HCT116 (cell line): ENCODE data around the gene RFWD3. TPM values are rescaled to one million over a fixed set of nuclear protein-coding genes. Genes with fewer than 3 reads are reported as not detected.

Experiments used
- ATAC-seq: fragments of 200-7000 bp; cut with Tn5 transposase; 2 replicates; pipeline ENCODE4 v1.9.1; 2020; ENCODE audit warnings: mild to moderate bottlenecking, moderate library complexity
- BruUV-seq: library from RNA; stranded (reverse); fragments of 400-500 nt; replicated peaks from 2 replicates; lab custom pipeline; 2021; lab: Mats Ljungman, UMichigan
- CTCF ChIA-PET: fragments of 300-600 bp; sonication (Branson Sonifier 250); formaldehyde crosslinking; loops from one replicate; lab custom pipeline; 2021; ENCODE audit warnings: antibody characterized with exemption; lab: Charles Lee
- POLR2A ChIA-PET: fragments of 300-600, 350-600 bp; sonication (Branson Sonifier 250); formaldehyde crosslinking; loops from one replicate; lab custom pipeline; 2021; ENCODE audit warnings: antibody characterized with exemption; lab: Charles Lee
- RAD21 ChIA-PET, 2 experiments: fragments of 300-600 bp; sonication (Branson Sonifier 250); formaldehyde crosslinking; loops; one replicate each; lab custom pipeline; 2023; ENCODE audit warnings: low total read pairs in 2 of 2; ENCODE audit not compliant: uncharacterized antibody in 2 of 2, unreplicated experiment in 2 of 2, low non-redundant PET in 1 of 2; lab: Charles Lee
- DNase-seq: peaks from one replicate; pipeline ENCODE4 v3.0.0-alpha.2; 2010; ENCODE audit warnings: low read depth, low spot score
- H2AFZ ChIP-seq: fragments of 200-600 bp; shearing (Covaris generic), sonication (generic); 2 replicates; pipeline ENCODE4 v1.6.1; 2017; ENCODE audit warnings: low read depth, mixed run types, mixed read lengths, antibody characterized with exemption, low read length; ENCODE audit not compliant: poor library complexity, severe bottlenecking
- H3K27ac ChIP-seq: 2 replicates; pipeline ENCODE4 v1.5.1; 2012; ENCODE audit warnings: low read depth, low read length
- H3K27me3 ChIP-seq: fragments of 200-600 bp; sonication (generic); 2 replicates; pipeline ENCODE4 v1.6.1; 2016; ENCODE audit warnings: mixed run types, low read length, mixed read lengths; ENCODE audit not compliant: insufficient read depth
- H3K36me3 ChIP-seq, 2 experiments: fragments of 200-500 bp in 1 of 2; fragments of 200-600 bp in 1 of 2; sonication (Bioruptor generic) in 1 of 2; sonication (generic) in 1 of 2; 2 replicates each; pipeline versions ENCODE4 v1.5.1 to v1.6.1; 2014 to 2016; ENCODE audit warnings: low read length in 2 of 2, inconsistent platforms in 1 of 2, mixed read lengths in 1 of 2, mixed run types in 1 of 2; ENCODE audit not compliant: insufficient read depth in 2 of 2, control insufficient read depth in 1 of 2
- H3K4me1 ChIP-seq, 2 experiments: fragments of 200-600 bp in 1 of 2; sonication (generic) in 1 of 2; 2 replicates each; pipeline versions ENCODE4 v1.5.1 to v1.6.1; 2012 to 2017; ENCODE audit warnings: low read length in 2 of 2, inconsistent platforms in 1 of 2, mild to moderate bottlenecking in 1 of 2, mixed read lengths in 1 of 2, mixed run types in 1 of 2, moderate library complexity in 1 of 2; ENCODE audit not compliant: insufficient read depth in 2 of 2, control insufficient read depth in 1 of 2
- H3K4me2 ChIP-seq: fragments of 200-600 bp; sonication (generic); 2 replicates; pipeline ENCODE4 v1.6.1; 2017; ENCODE audit warnings: mixed run types, low read length, mixed read lengths
- H3K4me3 ChIP-seq, 2 experiments: fragments of 200-600 bp in 1 of 2; sonication (generic) in 1 of 2; replicated peaks in 1 of 2; 2 replicates each; pipeline ENCODE4 v1.5.1; 2011 to 2016; ENCODE audit warnings: low read length in 2 of 2, control low read depth in 1 of 2, low read depth in 1 of 2, mild to moderate bottlenecking in 1 of 2, mixed read lengths in 1 of 2, mixed run types in 1 of 2
- H3K79me2 ChIP-seq: fragments of 200-600 bp; sonication (generic); 2 replicates; pipeline ENCODE4 v1.6.1; 2017; ENCODE audit warnings: mild to moderate bottlenecking, mixed run types, low read length, moderate library complexity, mixed read lengths; ENCODE audit not compliant: insufficient read depth
- H3K9ac ChIP-seq: fragments of 200-600 bp; sonication (generic); 2 replicates; pipeline ENCODE4 v1.6.1; 2016; ENCODE audit warnings: low read length, mixed read lengths
- H3K9me2 ChIP-seq: fragments of 200-600 bp; sonication (generic), shearing (Covaris generic); 2 replicates; pipeline ENCODE4 v1.6.1; 2017; ENCODE audit warnings: mixed run types, mild to moderate bottlenecking, moderate library complexity; ENCODE audit not compliant: insufficient read depth
- H3K9me3 ChIP-seq, 2 experiments: fragments of 200-500 bp in 1 of 2; fragments of 200-600 bp in 1 of 2; sonication (Bioruptor generic) in 1 of 2; sonication (generic) in 1 of 2; 2 replicates each; pipeline ENCODE4 v1.6.1; 2014 to 2017; ENCODE audit warnings: low read length in 2 of 2, mixed read lengths in 2 of 2, inconsistent platforms in 1 of 2, low read depth in 1 of 2, mild to moderate bottlenecking in 1 of 2, mixed run types in 1 of 2, moderate library complexity in 1 of 2; ENCODE audit not compliant: control insufficient read depth in 1 of 2, insufficient read depth in 1 of 2
- H4K20me1 ChIP-seq: fragments of 200-600 bp; sonication (generic), shearing (Covaris generic); 2 replicates; pipeline ENCODE4 v1.6.1; 2017; ENCODE audit warnings: mixed run types, mild to moderate bottlenecking, moderate library complexity; ENCODE audit not compliant: insufficient read depth
- CBX3 ChIP-seq: IDR thresholded peaks from 2 replicates; pipeline ENCODE4 v1.6.1; 2012; ENCODE audit warnings: low read depth
- CEBPB ChIP-seq: IDR thresholded peaks from 2 replicates; pipeline ENCODE4 v1.6.1; 2012; ENCODE audit warnings: low read depth
- EGR1 ChIP-seq: IDR thresholded peaks from 2 replicates; pipeline ENCODE4 v1.6.1; 2012; ENCODE audit warnings: low read depth
- ELF1 ChIP-seq: IDR thresholded peaks from 2 replicates; pipeline ENCODE4 v1.6.1; 2012; ENCODE audit warnings: low read depth, borderline replicate concordance
- EZH2 ChIP-seq: fragments of 200-600 bp; sonication (generic); IDR thresholded peaks from 2 replicates; pipeline ENCODE4 v1.6.1; 2017; ENCODE audit warnings: antibody characterized with exemption, mixed run types
- EZH2phosphoT487 ChIP-seq: fragments of 200-600 bp; IDR thresholded peaks from 2 replicates; pipeline ENCODE4 v1.6.1; 2018; ENCODE audit warnings: antibody characterized with exemption, borderline replicate concordance
- FOSL1 ChIP-seq: IDR thresholded peaks from 2 replicates; pipeline ENCODE4 v1.6.1; 2012; ENCODE audit warnings: low read depth
- JUND ChIP-seq: IDR thresholded peaks from 2 replicates; pipeline ENCODE4 v1.6.1; 2012
- POLR2A ChIP-seq: IDR thresholded peaks from 2 replicates; pipeline ENCODE4 v1.7.0; 2011; ENCODE audit warnings: borderline replicate concordance; ENCODE audit not compliant: insufficient read depth, insufficient read length; ENCODE audit errors: extremely low read depth
- POLR2AphosphoS5 ChIP-seq: IDR thresholded peaks from 2 replicates; pipeline ENCODE4 v1.6.1; 2011; ENCODE audit warnings: mild to moderate bottlenecking, low read depth, low read length, moderate library complexity
- RAD21 ChIP-seq: IDR thresholded peaks from 2 replicates; pipeline ENCODE4 v1.6.1; 2012; ENCODE audit warnings: low read depth, mild to moderate bottlenecking
- SIN3A ChIP-seq: IDR thresholded peaks from 2 replicates; pipeline ENCODE4 v1.6.1; 2012; ENCODE audit warnings: low read depth
- SP1 ChIP-seq: IDR thresholded peaks from 2 replicates; pipeline ENCODE4 v1.6.1; 2012; ENCODE audit warnings: low read depth
- SRF ChIP-seq: IDR thresholded peaks from 2 replicates; pipeline ENCODE4 v1.6.1; 2012; ENCODE audit warnings: low read depth
- TCF7L2 ChIP-seq: IDR thresholded peaks from 2 replicates; pipeline ENCODE4 v1.7.0; 2011; ENCODE audit warnings: borderline replicate concordance, inconsistent platforms; ENCODE audit not compliant: insufficient read depth, insufficient read length; ENCODE audit errors: extremely low read depth
- intact Hi-C: fragments of 100-400 bp; cut with micrococcal nuclease; formaldehyde crosslinking; loops from 2 replicates; pipeline ENCODE4 v1.10.0; 2022
- total RNA-seq: library from RNA; stranded (reverse); gene quantifications from one replicate; pipeline ENCODE4 v1.2.1, GENCODE V29; 2021; ENCODE audit not compliant: unreplicated experiment
- TF ChIP-seq, protein P1 (sequence below), 3 experiments: fragments of 200-600 bp in 1 of 3; sonication (generic) in 1 of 3; IDR thresholded peaks in 2 of 3; conservative IDR thresholded peaks in 1 of 3; 2 replicates each; pipeline ENCODE4 v1.5.1; 2012 to 2017; ENCODE audit warnings: low read depth in 2 of 3, low read length in 2 of 3, antibody characterized with exemption in 1 of 3, borderline replicate concordance in 1 of 3, control low read depth in 1 of 3, mild to moderate bottlenecking in 1 of 3, mixed read lengths in 1 of 3, mixed run types in 1 of 3, moderate library complexity in 1 of 3; ENCODE audit not compliant: insufficient read depth in 1 of 3
- TF ChIP-seq, protein P2 (sequence below): IDR thresholded peaks from 2 replicates; pipeline ENCODE4 v1.6.1; 2011; ENCODE audit warnings: mild to moderate bottlenecking, low read length, moderate library complexity; ENCODE audit not compliant: insufficient replicate concordance; ENCODE audit errors: extremely low read depth
- TF ChIP-seq, protein P3 (sequence below): IDR thresholded peaks from 2 replicates; pipeline ENCODE4 v1.6.1; 2012

RFWD3 gene
- total RNA-seq, 1 experiment from 2014 or later, result 83.6 TPM

DNA sequence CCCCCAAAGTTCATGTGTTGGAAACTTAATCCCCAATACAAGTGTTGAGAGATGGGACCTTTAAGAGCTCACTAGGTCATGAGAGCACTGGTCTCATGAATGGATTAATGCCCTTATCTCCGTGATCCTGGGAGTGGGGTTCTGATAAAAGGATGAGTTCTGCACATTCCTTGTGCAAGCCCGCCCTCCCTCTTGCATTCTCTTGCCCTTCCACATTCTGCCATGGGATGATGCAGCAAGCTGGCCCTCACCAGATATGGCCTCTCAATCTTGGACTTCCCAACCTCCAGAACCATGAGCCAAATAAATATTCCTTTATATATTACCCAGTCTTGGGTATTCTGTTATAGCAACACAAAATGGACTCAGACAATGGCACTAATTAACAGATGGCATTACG, 73.8 kb downstream of the RFWD3 start:
- intact Hi-C loops, result no loop called here
- BruUV-seq, result no TSS peak
- H3K9me3 ChIP-seq, result no peaks in the 10 kb centered on the region
- no peaks in the 10 kb centered on the region for H3K9me2 ChIP-seq
- ChIA-PET CTCF (no interaction called here), RAD21 (no interaction called here), POLR2A (interaction anchor here (1.2 to 2.7 kb wide), 2 partner anchors 14 kb away, joined by 6 to 7 read pairs; partner anchors contain the start of gene GLG1)
- no peaks in the 10 kb centered on the region for H3K36me3 ChIP-seq
- no peak overlapping the region for H3K4me3 ChIP-seq
- peaks cover 93% of the 10 kb centered on the region for H3K79me2 ChIP-seq
- no peak overlapping the region for H2AFZ ChIP-seq
- H3K4me1 ChIP-seq, result peaks cover 72 to 75% of the 10 kb centered on the region in 2 experiments
- H4K20me1 ChIP-seq, result peaks cover 5% of the 10 kb centered on the region; the same call in 1 of the 2 replicates
- no peak overlapping the region for H3K4me2 ChIP-seq
- no peaks in the 10 kb centered on the region for H3K27me3 ChIP-seq
- no peak overlapping the region for H3K9ac ChIP-seq
- no peak overlapping the region for H3K27ac ChIP-seq
- TF ChIP-seq JUND (no peak), RAD21 (no peak), POLR2AphosphoS5 (no peak), SP1 (no peak), POLR2A (no peak), EZH2 (no peak), CEBPB (no peak), TCF7L2 (no peak), SRF (no peak), SIN3A (no peak), CBX3 (no peak), EGR1 (no peak), ELF1 (no peak), FOSL1 (no peak), EZH2phosphoT487 (no peak)
- TF ChIP-seq, protein P1, sequence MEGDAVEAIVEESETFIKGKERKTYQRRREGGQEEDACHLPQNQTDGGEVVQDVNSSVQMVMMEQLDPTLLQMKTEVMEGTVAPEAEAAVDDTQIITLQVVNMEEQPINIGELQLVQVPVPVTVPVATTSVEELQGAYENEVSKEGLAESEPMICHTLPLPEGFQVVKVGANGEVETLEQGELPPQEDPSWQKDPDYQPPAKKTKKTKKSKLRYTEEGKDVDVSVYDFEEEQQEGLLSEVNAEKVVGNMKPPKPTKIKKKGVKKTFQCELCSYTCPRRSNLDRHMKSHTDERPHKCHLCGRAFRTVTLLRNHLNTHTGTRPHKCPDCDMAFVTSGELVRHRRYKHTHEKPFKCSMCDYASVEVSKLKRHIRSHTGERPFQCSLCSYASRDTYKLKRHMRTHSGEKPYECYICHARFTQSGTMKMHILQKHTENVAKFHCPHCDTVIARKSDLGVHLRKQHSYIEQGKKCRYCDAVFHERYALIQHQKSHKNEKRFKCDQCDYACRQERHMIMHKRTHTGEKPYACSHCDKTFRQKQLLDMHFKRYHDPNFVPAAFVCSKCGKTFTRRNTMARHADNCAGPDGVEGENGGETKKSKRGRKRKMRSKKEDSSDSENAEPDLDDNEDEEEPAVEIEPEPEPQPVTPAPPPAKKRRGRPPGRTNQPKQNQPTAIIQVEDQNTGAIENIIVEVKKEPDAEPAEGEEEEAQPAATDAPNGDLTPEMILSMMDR (IDR thresholded peaks at IDR 0.05 in 2 of 3, conservative IDR thresholded peaks at IDR 0.05 in 1 of 3; ENCODE audit: borderline replicate concordance in 1 of 3, insufficient read depth in 1 of 3, low read depth in 2 of 3, low read length in 2 of 3), result no peak
- TF ChIP-seq, protein P2, sequence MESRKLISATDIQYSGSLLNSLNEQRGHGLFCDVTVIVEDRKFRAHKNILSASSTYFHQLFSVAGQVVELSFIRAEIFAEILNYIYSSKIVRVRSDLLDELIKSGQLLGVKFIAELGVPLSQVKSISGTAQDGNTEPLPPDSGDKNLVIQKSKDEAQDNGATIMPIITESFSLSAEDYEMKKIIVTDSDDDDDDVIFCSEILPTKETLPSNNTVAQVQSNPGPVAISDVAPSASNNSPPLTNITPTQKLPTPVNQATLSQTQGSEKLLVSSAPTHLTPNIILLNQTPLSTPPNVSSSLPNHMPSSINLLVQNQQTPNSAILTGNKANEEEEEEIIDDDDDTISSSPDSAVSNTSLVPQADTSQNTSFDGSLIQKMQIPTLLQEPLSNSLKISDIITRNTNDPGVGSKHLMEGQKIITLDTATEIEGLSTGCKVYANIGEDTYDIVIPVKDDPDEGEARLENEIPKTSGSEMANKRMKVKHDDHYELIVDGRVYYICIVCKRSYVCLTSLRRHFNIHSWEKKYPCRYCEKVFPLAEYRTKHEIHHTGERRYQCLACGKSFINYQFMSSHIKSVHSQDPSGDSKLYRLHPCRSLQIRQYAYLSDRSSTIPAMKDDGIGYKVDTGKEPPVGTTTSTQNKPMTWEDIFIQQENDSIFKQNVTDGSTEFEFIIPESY, result no peak
- TF ChIP-seq, protein P3, sequence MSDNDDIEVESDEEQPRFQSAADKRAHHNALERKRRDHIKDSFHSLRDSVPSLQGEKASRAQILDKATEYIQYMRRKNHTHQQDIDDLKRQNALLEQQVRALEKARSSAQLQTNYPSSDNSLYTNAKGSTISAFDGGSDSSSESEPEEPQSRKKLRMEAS, result no peak
- DNase-seq (no peak), ATAC-seq (no peak)
